ENCODE data around the gene TTLL6. TPM values are rescaled to one million over a fixed set of nuclear protein-coding genes. Genes with fewer than 3 reads are reported as not detected.
"Not testable (repeated sequence)": the region's sequence is repeated elsewhere in the genome, so short reads cannot be mapped to it uniquely, and the experiment has no call there.

Gene TTLL6
- polyA plus RNA-seq, 3 donors: 0.34 to 0.52 (median 0.40) TPM

- DNase-seq: no peak
Measured at GRCh38 chr17:48816438-48816773, 623 bp downstream of the TTLL6 start.

- DNase-seq: no peak
Measured at GRCh38 chr17:48815311-48815710, 1.7 kb downstream of the TTLL6 start.

- DNase-seq: no peak
Measured at GRCh38 chr17:48814504-48814903, 2.5 kb downstream of the TTLL6 start.

GRCh38 chr17:48812001-48812400, 5.0 kb downstream of the TTLL6 start:
- DNase-seq: no peak

GRCh38 chr17:48809182-48809581, 7.8 kb downstream of the TTLL6 start:
- DNase-seq: no peak

- DNase-seq: no peak
Measured at GRCh38 chr17:48804936-48805411, 12.1 kb downstream of the TTLL6 start.

GRCh38 chr17:48800626-48801217, 16.3 kb downstream of the TTLL6 start:
- DNase-seq: no peak

GRCh38 chr17:48799069-48799723, 17.8 kb downstream of the TTLL6 start:
- DNase-seq: no peak

- DNase-seq: not testable (repeated sequence)
Measured at GRCh38 chr17:48796163-48796522, 20.9 kb downstream of the TTLL6 start.

GRCh38 chr17:48795444-48796162, 21.4 kb downstream of the TTLL6 start:
- peak; percentile 78 for DNase-seq

GRCh38 chr17:48792033-48792798, 24.8 kb downstream of the TTLL6 start:
- no peak for DNase-seq

- DNase-seq: peak; percentile 86
Measured at GRCh38 chr17:48791128-48792032, 25.6 kb downstream of the TTLL6 start.

- no peak for DNase-seq
Measured at GRCh38 chr17:48790607-48791127, 26.4 kb downstream of the TTLL6 start.

GRCh38 chr17:48787828-48788227, 29.2 kb downstream of the TTLL6 start:
- no peak for DNase-seq

GRCh38 chr17:48779421-48779820, 37.6 kb downstream of the TTLL6 start:
- DNase-seq: no peak

GRCh38 chr17:48776602-48777001, 40.4 kb downstream of the TTLL6 start:
- DNase-seq: no peak

- DNase-seq: no peak
Measured at GRCh38 chr17:48773245-48773644, 43.8 kb downstream of the TTLL6 start.

- no peak for DNase-seq
Measured at GRCh38 chr17:48770954-48771353, 46.1 kb downstream of the TTLL6 start.

- DNase-seq: no peak
Measured at GRCh38 chr17:48769009-48769675, 47.9 kb downstream of the TTLL6 start.

GRCh38 chr17:48767263-48767774, 49.7 kb downstream of the TTLL6 start:
- no peak for DNase-seq

Data from renal pelvis (tissue), 4 donors.